GM12878 (cell line): ENCODE data around the gene AGO4. TPM values are rescaled to one million over a fixed set of nuclear protein-coding genes. Genes with fewer than 3 reads are reported as not detected.

Experiments used
- ATAC-seq: fragments of 200-7000 bp; cut with Tn5 transposase; 3 replicates; pipeline ENCODE4 v1.9.1; 2020; ENCODE audit warnings: mild to moderate bottlenecking, moderate library complexity
- BruUV-seq: library from RNA; stranded (reverse); fragments of 400-500 nt; replicated peaks from 2 replicates; lab custom pipeline; 2021; lab: Mats Ljungman, UMichigan
- CTCF ChIA-PET: fragments of 300-600 bp; sonication (Branson Sonifier 250); formaldehyde crosslinking; extraction: SDS; loops from one replicate; lab custom pipeline; 2021; ENCODE audit warnings: inconsistent platforms; lab: Yijun Ruan, JAX
- POLR2A ChIA-PET: fragments of 350-600 bp; formaldehyde crosslinking; extraction: SDS; loops from one replicate; lab custom pipeline; 2021; ENCODE audit warnings: inconsistent platforms; lab: Charles Lee
- RAD21 ChIA-PET: fragments of 300-600 bp; sonication (Branson Sonifier 250); formaldehyde crosslinking; loops from one replicate; lab custom pipeline; 2023; ENCODE audit warnings: antibody characterized with exemption; ENCODE audit not compliant: unreplicated experiment; lab: Charles Lee
- SMC1A ChIA-PET: fragments of 300-600 bp; sonication (Branson Sonifier 250); formaldehyde crosslinking; loops from one replicate; lab custom pipeline; 2023; ENCODE audit not compliant: unreplicated experiment, uncharacterized antibody; lab: Charles Lee
- DNase-seq: peaks from one replicate; pipeline ENCODE4 v3.0.0-alpha.2; 2011; ENCODE audit warnings: low read depth, low spot score
- FAIRE-seq: peaks from 3 replicates; lab custom pipeline; 2011; peaks lifted over from hg19 to GRCh38; lab: Jason Lieb, UNC
- H2AFZ ChIP-seq: 2 replicates; pipeline ENCODE4 v1.6.0; 2011; ENCODE audit warnings: low read depth, low read length, control low read depth; ENCODE audit not compliant: control insufficient read depth
- H3K27ac ChIP-seq: 2 replicates; pipeline ENCODE4 v1.5.1; 2011; ENCODE audit warnings: control low read depth; ENCODE audit not compliant: control insufficient read depth, insufficient read depth
- H3K27me3 ChIP-seq, 2 experiments: replicated peaks in 1 of 2; 2 replicates each; pipeline versions ENCODE4 v1.6.0 to v1.6.1; 2011; ENCODE audit warnings: low read length in 1 of 2; ENCODE audit not compliant: control insufficient read depth in 2 of 2, insufficient read depth in 2 of 2
- H3K36me3 ChIP-seq, 2 experiments: 2 replicates each; pipeline ENCODE4 v1.5.1; 2011; ENCODE audit warnings: low read length in 1 of 2; ENCODE audit not compliant: control insufficient read depth in 2 of 2, insufficient read depth in 2 of 2
- H3K4me1 ChIP-seq: 2 replicates; pipeline ENCODE4 v1.6.1; 2011; ENCODE audit warnings: mild to moderate bottlenecking, low read length, moderate library complexity, mixed read lengths; ENCODE audit not compliant: control insufficient read depth, insufficient read depth
- H3K4me2 ChIP-seq: 2 replicates; pipeline ENCODE4 v1.6.0; 2011; ENCODE audit warnings: control low read depth; ENCODE audit not compliant: control insufficient read depth, insufficient read depth
- H3K4me3 ChIP-seq: fragments of 200-600 bp; sonication (generic); 2 replicates; pipeline ENCODE4 v1.5.1; 2016
- H3K79me2 ChIP-seq: 2 replicates; pipeline ENCODE4 v1.6.0; 2011; ENCODE audit warnings: low read length; ENCODE audit not compliant: control insufficient read depth, insufficient read depth
- H3K9ac ChIP-seq: 2 replicates; pipeline ENCODE4 v1.8.0; 2011; ENCODE audit warnings: low read length, control low read depth, mixed read lengths; ENCODE audit not compliant: control insufficient read depth, insufficient read depth
- H3K9me3 ChIP-seq: replicated peaks from 3 replicates; pipeline ENCODE4 v1.5.1; 2011; ENCODE audit warnings: mild to moderate bottlenecking, low read length; ENCODE audit not compliant: control insufficient read depth, insufficient read depth
- H4K20me1 ChIP-seq: 2 replicates; pipeline ENCODE4 v1.6.0; 2011; ENCODE audit not compliant: control insufficient read depth, insufficient read depth
- BACH1 ChIP-seq: fragments of 450-650 bp; IDR thresholded peaks from 2 replicates; pipeline ENCODE4 v1.6.1; 2017; ENCODE audit warnings: mild to moderate bottlenecking, borderline replicate concordance
- BHLHE40 ChIP-seq, 2 experiments: fragments of 450-650 bp in 1 of 2; IDR thresholded peaks; 2 replicates each; pipeline ENCODE4 v1.6.1; 2011 to 2017; ENCODE audit warnings: low read depth in 2 of 2, borderline replicate concordance in 1 of 2, improper control_type of control experiment in 1 of 2, low read length in 1 of 2, mild to moderate bottlenecking in 1 of 2
- EP300 ChIP-seq, 2 experiments: fragments of 150-350 bp in 1 of 2; IDR thresholded peaks; 2 replicates each; pipeline ENCODE4 v1.6.1; 2011 to 2012; ENCODE audit warnings: low read depth in 2 of 2, low read length in 2 of 2, borderline replicate concordance in 1 of 2, improper control_type of control experiment in 1 of 2, inconsistent platforms in 1 of 2; ENCODE audit not compliant: control insufficient read depth in 1 of 2
- KAT2A ChIP-seq: conservative IDR thresholded peaks from 2 replicates; pipeline ENCODE4 v1.6.1; 2011; ENCODE audit warnings: low read depth, low read length; ENCODE audit not compliant: control insufficient read depth
- RAD21 ChIP-seq: IDR thresholded peaks from 2 replicates; pipeline ENCODE4 v1.6.1; 2011; ENCODE audit warnings: mild to moderate bottlenecking, low read depth, low read length, moderate library complexity; ENCODE audit not compliant: insufficient read depth
- SP1 ChIP-seq: IDR thresholded peaks from one replicate; pipeline ENCODE4 v1.6.1; 2011; ENCODE audit warnings: low read depth, low read length
- STAT3 ChIP-seq: IDR thresholded peaks from 2 replicates; pipeline ENCODE4 v1.6.1; 2011; ENCODE audit warnings: low read depth, low read length, improper control_type of control experiment
- TCF12 ChIP-seq: IDR thresholded peaks from 2 replicates; pipeline ENCODE4 v1.6.1; 2011; ENCODE audit warnings: low read depth, mild to moderate bottlenecking, low read length
- ZNF384 ChIP-seq: IDR thresholded peaks from 2 replicates; pipeline ENCODE4 v1.6.1; 2012; ENCODE audit warnings: low read depth, mild to moderate bottlenecking, low read length, improper control_type of control experiment, borderline replicate concordance
- whole genome bisulfite sequencing: methylation state at CpG from one replicate; pipeline ENCODE4 v1.1.6; 2016; ENCODE audit warnings: low lambda C conversion rate; ENCODE audit not compliant: insufficient replicate concordance, insufficient coverage; ENCODE audit errors: missing lambda C conversion rate; 5-methylcytosine and 5-hydroxymethylcytosine counted together
- in situ Hi-C: fragments of 300-500 bp; cut with MboI; formaldehyde crosslinking; loops from 9 replicates; pipeline ENCODE4 v1.14.3; 2018; ENCODE audit warnings: mixed read lengths
- intact Hi-C: fragments of 100-400 bp; cut with micrococcal nuclease; formaldehyde crosslinking; loops from one replicate; pipeline ENCODE4 v1.14.2; 2022; ENCODE audit not compliant: unreplicated experiment
- polyA plus RNA-seq, 11 experiments: library from polyadenylated mRNA; depleted of rRNA in 4 of 11; unstranded in 6 of 11; stranded (reverse) in 5 of 11; fragments of >200 nt; fragmentation: Nextera tagmentation in 4 of 11; fragmentation: Illumina TruSeq in 1 of 11; extraction: Ambion mirVana in 4 of 11; extraction: Trizol in 1 of 11; gene quantifications; 1 replicate in 1 of 11; 2 replicates in 10 of 11; pipeline versions ENCODE4 v1.2.1 to v1.2.3, GENCODE V29; 2011 to 2016; ENCODE audit warnings: inconsistent platforms in 2 of 11, missing spikeins in 2 of 11, low read depth in 1 of 11
- total RNA-seq, 4 experiments: library from RNA; depleted of rRNA in 3 of 4; stranded (reverse); fragments of >200 nt in 3 of 4; fragmentation: Illumina TruSeq in 1 of 4; extraction: Trizol in 1 of 4; gene quantifications; 2 replicates each; pipeline versions ENCODE4 v1.2.1 to v1.2.3, GENCODE V29; 2013 to 2021
- TF ChIP-seq, protein P1 (sequence below): fragments of 450-650 bp; IDR thresholded peaks from 2 replicates; pipeline ENCODE4 v1.6.1; 2017; ENCODE audit warnings: mild to moderate bottlenecking, low read depth, inconsistent platforms; ENCODE audit not compliant: poor library complexity, severe bottlenecking
- TF ChIP-seq, protein P2 (sequence below): fragments of 450-650 bp; IDR thresholded peaks from 2 replicates; pipeline ENCODE4 v1.6.1; 2016; ENCODE audit warnings: mild to moderate bottlenecking
- TF ChIP-seq, protein P3 (sequence below): IDR thresholded peaks from 2 replicates; pipeline ENCODE4 v1.6.1; 2011; ENCODE audit warnings: mild to moderate bottlenecking, low read depth, low read length, moderate library complexity; ENCODE audit not compliant: insufficient replicate concordance
- TF ChIP-seq, protein P4 (sequence below): fragments of 450-650 bp; formaldehyde crosslinking; IDR thresholded peaks from 2 replicates; pipeline ENCODE4 v1.4.0; 2022; ENCODE audit warnings: mild to moderate bottlenecking, moderate library complexity

AGO4 gene
- total and polyA plus RNA-seq, 10 of the 15 experiments (the other 5 are each of a cell fraction or from before 2014, with no cell fraction given) = 1.2 to 7.9 (median 3.2) TPM

DNA sequence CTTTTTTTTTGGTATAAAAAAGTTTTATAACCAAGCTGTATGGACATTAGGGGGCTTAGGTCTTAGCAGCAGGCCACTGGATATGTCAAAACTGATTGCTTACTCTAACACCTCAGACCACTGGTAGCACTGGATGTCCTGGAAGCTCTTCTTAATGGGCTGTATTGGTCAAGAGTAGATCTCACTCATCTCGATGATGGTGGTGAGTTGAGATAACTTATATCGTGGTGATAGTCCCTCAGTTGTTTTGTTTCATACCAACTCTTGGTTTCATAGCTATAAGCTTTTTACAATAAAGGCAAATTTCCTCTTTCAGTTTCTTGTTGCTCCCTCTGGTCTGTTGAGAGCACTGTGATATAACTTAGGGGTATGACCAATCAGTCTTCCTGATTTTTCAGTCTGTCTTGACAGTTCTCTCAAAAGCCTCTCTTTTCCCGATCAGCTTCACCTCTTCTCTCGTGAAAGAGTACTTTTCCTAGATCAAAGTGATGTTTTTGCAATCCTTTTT, 65.5 kb downstream of the AGO4 start:
- SMC1A ChIA-PET = interaction anchor here (0.6 to 1.2 kb wide), 3 partner anchors 22 to 68 kb away, joined by 3 to 4 read pairs (median 3); no protein-coding TSS in a partner anchor
- intact Hi-C loops = no loop called here
- POLR2A ChIA-PET = interaction anchor here (1.0 kb wide), 1 partner anchor 12 kb away, joined by 3 read pairs; no protein-coding TSS in a partner anchor
- ATAC-seq (peak; percentile 41; the same call in 2 of the 3 replicates), DNase-seq (no peak), FAIRE-seq (peak; percentile 18)
- no peak overlapping the region for H3K27ac ChIP-seq
- no peak overlapping the region for H3K4me3 ChIP-seq
- in situ Hi-C loops = no loop called here
- CTCF ChIA-PET = interaction anchor here (1.0 to 1.7 kb wide), 2 partner anchors 10 to 11 kb away, joined by 3 to 7 read pairs; partner anchors contain the start of gene AGO1
- WGBS = 58% methylated on average over 4 of the region's 4 CpGs
- H3K79me2 ChIP-seq = no peaks in the 10 kb centered on the region
- no peak overlapping the region for H3K4me2 ChIP-seq
- no TSS peak for BruUV-seq
- H4K20me1 ChIP-seq = no peaks in the 10 kb centered on the region
- H3K27me3 ChIP-seq = no peaks in the 10 kb centered on the region
- no peak overlapping the region for H2AFZ ChIP-seq
- no peak overlapping the region for H3K9ac ChIP-seq
- no peaks in the 10 kb centered on the region for H3K9me3 ChIP-seq
- H3K4me1 ChIP-seq = no peaks in the 10 kb centered on the region; the same call in 1 of the 2 replicates
- no peaks in the 10 kb centered on the region for H3K36me3 ChIP-seq
- RAD21 ChIA-PET = no interaction called here
- TF ChIP-seq, protein P1, sequence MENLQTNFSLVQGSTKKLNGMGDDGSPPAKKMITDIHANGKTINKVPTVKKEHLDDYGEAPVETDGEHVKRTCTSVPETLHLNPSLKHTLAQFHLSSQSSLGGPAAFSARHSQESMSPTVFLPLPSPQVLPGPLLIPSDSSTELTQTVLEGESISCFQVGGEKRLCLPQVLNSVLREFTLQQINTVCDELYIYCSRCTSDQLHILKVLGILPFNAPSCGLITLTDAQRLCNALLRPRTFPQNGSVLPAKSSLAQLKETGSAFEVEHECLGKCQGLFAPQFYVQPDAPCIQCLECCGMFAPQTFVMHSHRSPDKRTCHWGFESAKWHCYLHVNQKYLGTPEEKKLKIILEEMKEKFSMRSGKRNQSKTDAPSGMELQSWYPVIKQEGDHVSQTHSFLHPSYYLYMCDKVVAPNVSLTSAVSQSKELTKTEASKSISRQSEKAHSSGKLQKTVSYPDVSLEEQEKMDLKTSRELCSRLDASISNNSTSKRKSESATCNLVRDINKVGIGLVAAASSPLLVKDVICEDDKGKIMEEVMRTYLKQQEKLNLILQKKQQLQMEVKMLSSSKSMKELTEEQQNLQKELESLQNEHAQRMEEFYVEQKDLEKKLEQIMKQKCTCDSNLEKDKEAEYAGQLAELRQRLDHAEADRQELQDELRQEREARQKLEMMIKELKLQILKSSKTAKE = no peak
- no peak for TF ChIP-seq ZNF384
- no peak for TF ChIP-seq STAT3
- TF ChIP-seq, protein P2, sequence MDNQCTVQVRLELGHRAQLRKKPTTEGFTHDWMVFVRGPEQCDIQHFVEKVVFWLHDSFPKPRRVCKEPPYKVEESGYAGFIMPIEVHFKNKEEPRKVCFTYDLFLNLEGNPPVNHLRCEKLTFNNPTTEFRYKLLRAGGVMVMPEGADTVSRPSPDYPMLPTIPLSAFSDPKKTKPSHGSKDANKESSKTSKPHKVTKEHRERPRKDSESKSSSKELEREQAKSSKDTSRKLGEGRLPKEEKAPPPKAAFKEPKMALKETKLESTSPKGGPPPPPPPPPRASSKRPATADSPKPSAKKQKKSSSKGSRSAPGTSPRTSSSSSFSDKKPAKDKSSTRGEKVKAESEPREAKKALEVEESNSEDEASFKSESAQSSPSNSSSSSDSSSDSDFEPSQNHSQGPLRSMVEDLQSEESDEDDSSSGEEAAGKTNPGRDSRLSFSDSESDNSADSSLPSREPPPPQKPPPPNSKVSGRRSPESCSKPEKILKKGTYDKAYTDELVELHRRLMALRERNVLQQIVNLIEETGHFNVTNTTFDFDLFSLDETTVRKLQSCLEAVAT = no peak
- TF ChIP-seq, protein P3, sequence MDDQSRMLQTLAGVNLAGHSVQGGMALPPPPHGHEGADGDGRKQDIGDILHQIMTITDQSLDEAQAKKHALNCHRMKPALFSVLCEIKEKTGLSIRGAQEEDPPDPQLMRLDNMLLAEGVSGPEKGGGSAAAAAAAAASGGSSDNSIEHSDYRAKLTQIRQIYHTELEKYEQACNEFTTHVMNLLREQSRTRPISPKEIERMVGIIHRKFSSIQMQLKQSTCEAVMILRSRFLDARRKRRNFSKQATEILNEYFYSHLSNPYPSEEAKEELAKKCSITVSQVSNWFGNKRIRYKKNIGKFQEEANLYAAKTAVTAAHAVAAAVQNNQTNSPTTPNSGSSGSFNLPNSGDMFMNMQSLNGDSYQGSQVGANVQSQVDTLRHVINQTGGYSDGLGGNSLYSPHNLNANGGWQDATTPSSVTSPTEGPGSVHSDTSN = no peak
- TF ChIP-seq KAT2A = no peak
- TF ChIP-seq TCF12 = no peak
- no peak for TF ChIP-seq BHLHE40 (IDR thresholded peaks at IDR 0.05; ENCODE audit: borderline replicate concordance in 1 of 2, low read depth in 2 of 2, low read length in 1 of 2)
- TF ChIP-seq BACH1 = no peak
- no peak for TF ChIP-seq EP300 (IDR thresholded peaks at IDR 0.05; ENCODE audit: borderline replicate concordance in 1 of 2, control insufficient read depth in 1 of 2, low read depth in 2 of 2, low read length in 2 of 2)
- TF ChIP-seq, protein P4, sequence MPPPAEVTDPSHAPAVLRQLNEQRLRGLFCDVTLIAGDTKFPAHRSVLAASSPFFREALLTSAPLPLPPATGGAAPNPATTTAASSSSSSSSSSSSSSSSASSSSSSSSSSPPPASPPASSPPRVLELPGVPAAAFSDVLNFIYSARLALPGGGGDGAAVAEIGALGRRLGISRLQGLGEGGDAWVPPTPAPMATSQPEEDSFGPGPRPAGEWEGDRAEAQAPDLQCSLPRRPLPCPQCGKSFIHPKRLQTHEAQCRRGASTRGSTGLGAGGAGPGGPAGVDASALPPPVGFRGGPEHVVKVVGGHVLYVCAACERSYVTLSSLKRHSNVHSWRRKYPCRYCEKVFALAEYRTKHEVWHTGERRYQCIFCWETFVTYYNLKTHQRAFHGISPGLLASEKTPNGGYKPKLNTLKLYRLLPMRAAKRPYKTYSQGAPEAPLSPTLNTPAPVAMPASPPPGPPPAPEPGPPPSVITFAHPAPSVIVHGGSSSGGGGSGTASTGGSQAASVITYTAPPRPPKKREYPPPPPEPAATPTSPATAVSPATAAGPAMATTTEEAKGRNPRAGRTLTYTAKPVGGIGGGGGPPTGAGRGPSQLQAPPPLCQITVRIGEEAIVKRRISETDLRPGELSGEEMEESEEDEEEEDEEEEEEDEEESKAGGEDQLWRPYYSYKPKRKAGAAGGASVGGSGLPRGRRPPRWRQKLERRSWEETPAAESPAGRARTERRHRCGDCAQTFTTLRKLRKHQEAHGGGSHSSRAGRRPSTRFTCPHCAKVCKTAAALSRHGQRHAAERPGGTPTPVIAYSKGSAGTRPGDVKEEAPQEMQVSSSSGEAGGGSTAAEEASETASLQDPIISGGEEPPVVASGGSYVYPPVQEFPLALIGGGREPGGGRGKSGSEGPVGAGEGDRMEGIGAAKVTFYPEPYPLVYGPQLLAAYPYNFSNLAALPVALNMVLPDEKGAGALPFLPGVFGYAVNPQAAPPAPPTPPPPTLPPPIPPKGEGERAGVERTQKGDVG (CRISPR knock-in tag) = no peak
- no peak for TF ChIP-seq SP1
- TF ChIP-seq RAD21 = no peak
